ENCODE measurements around the gene PPP2R2B. TPM values are rescaled to one million over a fixed set of nuclear protein-coding genes. Genes with fewer than 3 reads are reported as not detected.

PPP2R2B gene
- total RNA-seq, 2 donors from 2014 or later = 0.35 to 0.93 TPM

DNA sequence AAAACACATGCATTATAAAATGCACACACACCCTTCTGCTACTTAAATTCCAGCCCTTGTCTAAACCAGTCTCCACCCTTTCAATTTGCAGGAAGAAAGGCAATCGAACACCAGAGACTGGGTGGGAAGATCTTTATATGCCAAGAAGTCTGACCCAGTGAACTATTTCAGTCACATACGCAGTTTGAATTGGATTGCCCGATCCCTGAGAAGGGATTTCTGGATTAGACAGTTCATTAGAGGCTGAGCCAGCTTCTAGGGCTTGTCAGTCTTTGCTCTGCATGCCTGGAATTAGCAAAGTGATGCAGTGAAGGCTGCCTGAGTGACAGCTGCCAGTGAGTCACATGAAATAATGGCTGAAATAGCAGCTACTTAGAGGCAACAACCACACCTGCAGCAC, 159.9 kb downstream of the PPP2R2B start:
- no peak overlapping the region for H3K27ac ChIP-seq
- TF ChIP-seq, protein P1, sequence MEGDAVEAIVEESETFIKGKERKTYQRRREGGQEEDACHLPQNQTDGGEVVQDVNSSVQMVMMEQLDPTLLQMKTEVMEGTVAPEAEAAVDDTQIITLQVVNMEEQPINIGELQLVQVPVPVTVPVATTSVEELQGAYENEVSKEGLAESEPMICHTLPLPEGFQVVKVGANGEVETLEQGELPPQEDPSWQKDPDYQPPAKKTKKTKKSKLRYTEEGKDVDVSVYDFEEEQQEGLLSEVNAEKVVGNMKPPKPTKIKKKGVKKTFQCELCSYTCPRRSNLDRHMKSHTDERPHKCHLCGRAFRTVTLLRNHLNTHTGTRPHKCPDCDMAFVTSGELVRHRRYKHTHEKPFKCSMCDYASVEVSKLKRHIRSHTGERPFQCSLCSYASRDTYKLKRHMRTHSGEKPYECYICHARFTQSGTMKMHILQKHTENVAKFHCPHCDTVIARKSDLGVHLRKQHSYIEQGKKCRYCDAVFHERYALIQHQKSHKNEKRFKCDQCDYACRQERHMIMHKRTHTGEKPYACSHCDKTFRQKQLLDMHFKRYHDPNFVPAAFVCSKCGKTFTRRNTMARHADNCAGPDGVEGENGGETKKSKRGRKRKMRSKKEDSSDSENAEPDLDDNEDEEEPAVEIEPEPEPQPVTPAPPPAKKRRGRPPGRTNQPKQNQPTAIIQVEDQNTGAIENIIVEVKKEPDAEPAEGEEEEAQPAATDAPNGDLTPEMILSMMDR (IDR thresholded peaks at IDR 0.05) = no peak
- intact Hi-C loops (cut with DNase I) = no loop called here

DNA sequence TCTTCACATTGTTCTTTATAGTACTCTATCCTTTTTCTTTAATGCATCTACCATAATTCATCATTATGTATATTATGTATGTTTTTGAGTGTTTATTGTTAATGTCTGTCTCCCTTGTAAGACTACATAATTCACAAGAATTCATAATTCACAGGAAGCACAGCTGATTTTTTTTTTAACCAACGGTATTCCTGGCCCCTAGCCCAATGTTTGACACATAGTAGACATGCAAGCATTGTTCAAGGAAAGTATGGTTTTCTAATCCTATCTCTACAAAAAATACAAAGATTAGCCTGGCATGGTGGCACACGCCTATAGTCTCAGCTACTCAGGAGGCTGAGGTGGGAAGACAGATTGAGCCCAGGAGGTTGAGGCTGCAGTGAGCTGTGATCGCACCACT, 160.6 kb downstream of the PPP2R2B start:
- Histone ChIP-seq H3K9me3 (no peaks in the 10 kb centered on the region), H3K27me3 (no peaks in the 10 kb centered on the region), H3K36me3 (no peaks in the 10 kb centered on the region), H3K9ac (ENCODE audit: low read depth in 2 of 2, low read length in 2 of 2) (no peak overlapping the region), H3K4me1 (no peaks in the 10 kb centered on the region), H3K27ac (no peak overlapping the region), H3K4me3 (no peak overlapping the region)
- TF ChIP-seq, protein P1 (IDR thresholded peaks at IDR 0.05) = no peak
- intact Hi-C loops (cut with DNase I) = no loop called here
- no peak for DNase-seq

More for the DNA sequence above, 159.9 kb downstream of the PPP2R2B start:
- no peaks in the 10 kb centered on the region for H3K4me1 ChIP-seq
- H3K9me3 ChIP-seq = no peaks in the 10 kb centered on the region
- H3K36me3 ChIP-seq = no peaks in the 10 kb centered on the region
- no peak overlapping the region for H3K9ac ChIP-seq (ENCODE audit: low read depth in 2 of 2, low read length in 2 of 2)
- no peak for DNase-seq
- H3K27me3 ChIP-seq = no peaks in the 10 kb centered on the region
- no peak overlapping the region for H3K4me3 ChIP-seq

DNA sequence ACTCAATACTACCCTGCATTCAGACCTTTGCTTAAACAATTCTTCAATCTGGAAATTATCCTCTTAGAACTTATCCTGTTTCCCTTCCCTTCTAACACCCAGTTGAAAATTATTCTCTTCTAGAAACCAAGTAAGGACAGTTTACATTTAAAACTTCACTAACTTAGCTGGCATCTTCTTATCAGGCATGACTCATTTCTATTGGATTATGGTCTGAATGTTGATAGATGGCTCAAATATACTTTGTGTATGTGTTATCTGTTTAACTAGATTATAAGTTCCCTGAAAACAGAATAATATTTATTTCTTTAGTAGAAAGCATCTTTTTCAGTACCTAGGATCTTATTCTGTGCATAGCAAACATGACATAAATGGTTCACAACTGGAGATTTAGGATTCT, 161.9 kb downstream of the PPP2R2B start:
- no peak overlapping the region for H3K9ac ChIP-seq (ENCODE audit: low read depth in 2 of 2, low read length in 2 of 2)
- no peaks in the 10 kb centered on the region for H3K27me3 ChIP-seq
- no peak overlapping the region for H3K4me3 ChIP-seq
- H3K9me3 ChIP-seq = no peaks in the 10 kb centered on the region
- no peak overlapping the region for H3K27ac ChIP-seq
- H3K4me1 ChIP-seq = no peaks in the 10 kb centered on the region
- DNase-seq = no peak
- no peaks in the 10 kb centered on the region for H3K36me3 ChIP-seq
- TF ChIP-seq, protein P1 (IDR thresholded peaks at IDR 0.05) = no peak
- intact Hi-C loops (cut with DNase I) = no loop called here

DNA sequence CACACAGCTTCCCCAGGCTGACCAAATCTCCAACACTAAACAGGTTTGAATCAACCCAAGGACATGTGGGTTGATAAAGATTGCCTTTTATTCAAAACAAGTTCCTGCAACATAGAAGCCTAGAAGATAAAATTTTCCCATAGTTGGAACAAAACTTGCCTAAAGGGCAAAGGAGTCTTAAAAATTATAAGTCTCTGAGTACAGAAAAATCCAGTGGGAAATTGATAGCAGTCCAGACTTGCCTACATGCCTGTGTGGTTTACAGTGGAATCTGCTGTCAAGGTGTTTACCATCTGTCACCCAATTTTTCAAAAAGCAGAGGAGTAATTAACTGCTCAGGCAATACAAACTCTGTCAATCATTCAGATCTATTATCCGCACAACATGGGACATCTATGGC, 168.2 kb downstream of the PPP2R2B start:
- H3K9ac ChIP-seq (ENCODE audit: low read depth in 2 of 2, low read length in 2 of 2) = no peak overlapping the region
- no peaks in the 10 kb centered on the region for H3K27me3 ChIP-seq
- no peak overlapping the region for H3K27ac ChIP-seq
- TF ChIP-seq, protein P1 (IDR thresholded peaks at IDR 0.05) = no peak
- H3K4me1 ChIP-seq = no peaks in the 10 kb centered on the region
- intact Hi-C loops (cut with DNase I) = no loop called here
- no peak overlapping the region for H3K4me3 ChIP-seq
- H3K36me3 ChIP-seq = no peaks in the 10 kb centered on the region
- no peaks in the 10 kb centered on the region for H3K9me3 ChIP-seq
- no peak for DNase-seq

DNA sequence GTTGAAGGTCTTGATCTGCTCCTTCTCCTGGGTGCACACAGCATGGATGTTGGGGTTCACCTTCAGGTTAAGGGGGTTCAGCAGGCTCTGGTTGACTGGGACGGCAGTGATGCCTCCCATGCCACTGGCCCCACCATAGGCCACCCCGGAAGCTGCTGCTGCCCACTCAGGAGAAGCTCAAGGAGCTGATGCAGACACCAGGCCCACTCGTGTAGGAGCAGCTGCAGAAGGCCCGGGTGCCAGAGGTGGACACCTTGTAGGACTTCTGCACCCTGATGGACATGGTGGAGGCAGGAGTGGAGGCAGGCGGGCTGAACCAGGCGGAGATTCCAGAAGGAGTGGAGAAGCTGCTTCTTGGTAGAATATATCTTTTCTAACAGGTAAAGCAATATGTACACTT, 171.2 kb downstream of the PPP2R2B start:
- intact Hi-C loops (cut with DNase I) = no loop called here
- TF ChIP-seq, protein P1 (IDR thresholded peaks at IDR 0.05) = no peak
- no peaks in the 10 kb centered on the region for H3K4me1 ChIP-seq
- no peak overlapping the region for H3K4me3 ChIP-seq
- H3K9me3 ChIP-seq = no peaks in the 10 kb centered on the region
- no peak overlapping the region for H3K27ac ChIP-seq
- no peaks in the 10 kb centered on the region for H3K27me3 ChIP-seq
- H3K36me3 ChIP-seq = no peaks in the 10 kb centered on the region
- DNase-seq = no peak
- no peak overlapping the region for H3K9ac ChIP-seq (ENCODE audit: low read depth in 2 of 2, low read length in 2 of 2)

All from colonic mucosa (tissue), 4 donors.